ENCODE measurements around the gene C17orf107. TPM values are rescaled to one million over a fixed set of nuclear protein-coding genes. Genes with fewer than 3 reads are reported as not detected.

C17orf107 gene
- total RNA-seq, 1 experiment from 2014 or later = 0.16 TPM

GRCh38 chr17:4938069-4938491 is 38.7 kb downstream of the C17orf107 start:
- Histone ChIP-seq H3K27me3 (no peaks in the 10 kb centered on the region), H3K36me3 (peaks cover 8% of the 10 kb centered on the region), H3K4me3 (no peak overlapping the region), H3K9me3 (no peaks in the 10 kb centered on the region)
- DNase-seq = no peak

- Histone ChIP-seq H3K36me3 (peaks cover 17% of the 10 kb centered on the region), H3K9me3 (no peaks in the 10 kb centered on the region), H3K27me3 (no peaks in the 10 kb centered on the region), H3K4me3 (peak overlapping the region; percentile 70)
- no peak for DNase-seq
Measured at GRCh38 chr17:4938688-4939545, 39.6 kb downstream of the C17orf107 start.

DNA sequence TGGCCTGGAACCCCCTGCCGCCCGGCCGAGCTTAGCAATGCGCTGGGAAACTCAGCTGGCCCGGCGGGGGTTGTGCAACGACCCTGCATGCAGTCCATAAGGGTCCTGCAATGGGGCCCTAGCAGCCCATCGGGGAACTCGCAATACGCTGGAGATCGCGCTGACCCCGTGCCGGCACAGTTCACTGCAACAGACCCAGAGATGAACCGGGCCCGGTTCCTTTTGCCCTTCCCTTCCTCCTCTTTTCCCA is 40.1 kb downstream of the C17orf107 start:
- Histone ChIP-seq H3K36me3 (peaks cover 22% of the 10 kb centered on the region), H3K27me3 (no peaks in the 10 kb centered on the region), H3K9me3 (no peaks in the 10 kb centered on the region), H3K4me3 (peak overlapping the region; percentile 70)
- no peak for DNase-seq

DNA sequence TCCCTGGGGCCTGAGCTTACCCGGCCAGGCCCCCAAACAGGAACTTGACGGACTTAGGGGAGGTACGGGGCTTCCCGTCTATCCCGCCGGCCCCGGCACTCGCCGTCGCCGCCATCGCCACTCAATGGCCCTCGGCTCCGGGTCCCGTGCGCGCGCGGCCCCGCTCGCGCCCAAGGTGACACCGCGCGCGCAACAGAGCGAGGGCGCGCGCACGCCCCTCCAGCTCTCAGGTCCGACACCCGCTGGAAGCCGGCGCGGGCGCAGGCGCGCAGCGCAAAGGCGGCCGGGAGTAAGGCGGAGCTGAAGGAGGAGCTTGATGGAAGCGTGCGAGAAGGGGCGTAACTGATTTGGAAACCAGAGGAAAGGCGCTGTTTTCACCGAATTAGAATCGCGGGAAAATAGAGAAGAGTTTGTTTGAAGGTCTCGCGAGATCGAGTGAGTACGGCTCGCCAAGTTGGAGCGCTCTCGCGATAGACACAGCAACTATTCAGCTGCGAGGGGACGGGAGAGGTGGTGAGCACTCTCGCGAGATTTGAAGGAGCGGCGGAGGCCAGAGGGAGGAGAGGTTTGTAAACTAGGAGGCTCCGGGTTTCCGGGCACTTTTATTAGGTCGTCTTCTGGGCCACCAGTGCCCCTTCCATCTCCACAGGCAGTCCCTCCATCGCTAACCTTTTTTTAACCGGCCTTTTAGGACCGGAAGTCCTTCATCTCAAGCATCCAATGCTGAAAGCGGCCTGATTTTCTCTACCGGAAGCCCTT is 40.6 kb downstream of the C17orf107 start, which contains the start of the genes RNF167 and SLC25A11:
TSS of gene RNF167 (plus strand) at position 473 of the 759 bp plus-strand sequence. CDS start 642 bp downstream, outside the sequence.
TSS of gene SLC25A11 (minus strand) at position 251 of the 759 bp plus-strand sequence. CDS start at position 115, 136 bp downstream.
- Histone ChIP-seq H3K9me3 (no peaks in the 10 kb centered on the region), H3K4me3 (peak within 1 kb of the TSS; percentile 70), H3K27me3 (no peaks in the 10 kb centered on the region), H3K36me3 (peaks cover 27% of the 10 kb centered on the region)
- peak; percentile 92 for DNase-seq

GRCh38 chr17:4940555-4941318 is 41.4 kb downstream of the C17orf107 start:
- DNase-seq = no peak
- Histone ChIP-seq H3K9me3 (no peaks in the 10 kb centered on the region), H3K27me3 (no peaks in the 10 kb centered on the region), H3K4me3 (peak overlapping the region; percentile 70), H3K36me3 (peaks cover 35% of the 10 kb centered on the region)

DNA sequence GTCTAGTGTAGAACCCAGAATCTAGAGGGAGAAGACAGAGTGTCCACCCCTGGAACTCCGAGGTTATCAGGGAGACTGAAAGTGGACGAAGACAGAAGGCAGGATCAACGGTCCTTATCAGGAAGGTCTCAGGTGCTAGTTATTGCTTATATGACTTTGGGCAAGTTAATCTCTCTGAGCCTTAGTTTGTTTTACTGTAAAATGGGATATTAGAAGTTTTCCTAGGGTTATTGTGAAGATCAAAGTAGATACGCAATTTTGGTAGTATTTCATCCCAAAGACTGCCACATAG is 41.9 kb downstream of the C17orf107 start:
- Histone ChIP-seq H3K36me3 (peaks cover 40% of the 10 kb centered on the region), H3K9me3 (no peaks in the 10 kb centered on the region), H3K4me3 (peak overlapping the region; percentile 70), H3K27me3 (no peaks in the 10 kb centered on the region)
- DNase-seq = no peak

DNA sequence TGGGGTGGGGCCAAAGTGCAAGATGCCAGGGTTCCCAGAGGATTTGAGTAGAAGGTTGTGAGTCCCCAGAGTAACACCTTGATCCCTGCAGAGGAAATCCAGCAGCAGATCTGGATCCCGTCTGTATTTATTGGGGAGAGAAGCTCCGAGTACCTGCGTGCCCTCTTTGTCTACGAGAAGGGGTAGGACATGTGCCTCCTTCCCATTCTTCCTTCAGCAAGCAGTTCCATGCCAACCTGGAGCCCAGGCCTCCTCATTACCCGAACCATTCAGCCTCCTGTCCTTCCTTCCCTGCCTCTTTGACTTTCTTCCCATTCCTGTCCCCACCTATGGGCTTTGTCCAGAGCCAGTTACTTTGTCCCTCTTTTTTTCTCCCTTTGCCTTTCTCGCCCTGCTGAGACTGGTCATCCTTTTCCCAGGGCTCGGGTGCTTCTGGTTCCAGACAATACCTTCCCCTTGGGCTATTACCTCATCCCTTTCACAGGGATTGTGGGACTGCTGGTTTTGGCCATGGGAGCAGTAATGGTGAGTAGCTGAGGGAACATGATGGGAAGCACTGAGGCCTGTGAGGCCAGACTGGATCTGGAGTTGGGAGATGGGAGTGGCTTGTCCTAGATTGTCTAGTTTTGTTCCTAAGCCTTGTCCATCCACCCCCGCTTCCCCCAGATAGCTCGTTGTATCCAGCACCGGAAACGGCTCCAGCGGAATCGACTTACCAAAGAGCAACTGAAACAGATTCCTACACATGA is 43.6 kb downstream of the C17orf107 start:
- Histone ChIP-seq H3K36me3 (peaks cover 51% of the 10 kb centered on the region), H3K4me3 (no peak overlapping the region), H3K27me3 (no peaks in the 10 kb centered on the region), H3K9me3 (no peaks in the 10 kb centered on the region)
- DNase-seq = no peak

GRCh38 chr17:4944163-4944553 is 44.8 kb downstream of the C17orf107 start:
- no peak for DNase-seq
- Histone ChIP-seq H3K9me3 (no peaks in the 10 kb centered on the region), H3K36me3 (peaks cover 54% of the 10 kb centered on the region), H3K27me3 (no peaks in the 10 kb centered on the region), H3K4me3 (no peak overlapping the region)

- H3K4me3 ChIP-seq = no peak overlapping the region
- H3K27me3 ChIP-seq = no peaks in the 10 kb centered on the region
- no peak for DNase-seq
- peaks cover 54% of the 10 kb centered on the region for H3K36me3 ChIP-seq
- no peaks in the 10 kb centered on the region for H3K9me3 ChIP-seq
Measured at GRCh38 chr17:4944554-4945175, 45.3 kb downstream of the C17orf107 start.

- H3K9me3 ChIP-seq = no peaks in the 10 kb centered on the region
- peak; percentile 91 for DNase-seq
- H3K27me3 ChIP-seq = no peaks in the 10 kb centered on the region
- peak overlapping the region; percentile 89 for H3K4me3 ChIP-seq
- H3K36me3 ChIP-seq = peaks cover 54% of the 10 kb centered on the region
Measured at GRCh38 chr17:4945176-4945943, 46.0 kb downstream of the C17orf107 start.

GRCh38 chr17:4945944-4946280 is 46.6 kb downstream of the C17orf107 start:
- Histone ChIP-seq H3K4me3 (peak overlapping the region; percentile 89), H3K36me3 (peaks cover 54% of the 10 kb centered on the region), H3K9me3 (no peaks in the 10 kb centered on the region), H3K27me3 (no peaks in the 10 kb centered on the region)
- DNase-seq = no peak

DNA sequence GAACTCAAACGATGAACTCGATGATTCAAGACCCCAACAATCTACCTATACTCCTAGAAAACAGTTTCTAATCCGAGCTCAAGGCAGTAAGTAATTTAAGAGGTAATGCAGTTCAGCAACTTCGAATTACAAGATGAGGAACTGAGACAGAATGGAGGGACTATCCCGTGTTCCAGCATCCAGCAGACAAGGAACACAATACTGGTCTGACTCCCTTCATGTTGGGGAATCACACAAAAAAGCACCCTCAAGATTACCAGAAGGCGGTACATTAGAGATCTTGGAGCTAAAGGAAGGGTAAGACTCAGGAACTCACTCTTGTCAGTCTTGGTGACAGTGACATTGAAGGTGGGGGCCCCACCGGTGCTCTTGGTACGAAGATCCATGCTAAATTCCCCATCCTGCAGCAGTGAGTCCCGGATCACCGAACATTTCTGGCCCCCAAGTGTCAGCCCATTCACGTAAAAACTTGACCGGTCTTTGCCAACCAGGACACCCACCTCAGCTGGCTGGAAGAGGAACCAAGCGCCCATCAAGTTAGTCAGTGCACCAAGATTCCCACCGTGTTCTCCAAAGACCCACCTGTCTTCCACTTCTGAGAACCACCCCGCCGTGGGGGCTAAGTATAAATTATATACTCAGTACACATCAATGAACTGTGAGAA is 47.1 kb downstream of the C17orf107 start:
- H3K27me3 ChIP-seq = no peaks in the 10 kb centered on the region
- no peak for DNase-seq
- H3K9me3 ChIP-seq = no peaks in the 10 kb centered on the region
- peak overlapping the region; percentile 89 for H3K4me3 ChIP-seq
- peaks cover 54% of the 10 kb centered on the region for H3K36me3 ChIP-seq

- Histone ChIP-seq H3K27me3 (no peaks in the 10 kb centered on the region), H3K4me3 (peak overlapping the region; percentile 89), H3K9me3 (no peaks in the 10 kb centered on the region), H3K36me3 (peaks cover 51% of the 10 kb centered on the region)
- no peak for DNase-seq
Measured at GRCh38 chr17:4947010-4947410, 47.7 kb downstream of the C17orf107 start.

DNA sequence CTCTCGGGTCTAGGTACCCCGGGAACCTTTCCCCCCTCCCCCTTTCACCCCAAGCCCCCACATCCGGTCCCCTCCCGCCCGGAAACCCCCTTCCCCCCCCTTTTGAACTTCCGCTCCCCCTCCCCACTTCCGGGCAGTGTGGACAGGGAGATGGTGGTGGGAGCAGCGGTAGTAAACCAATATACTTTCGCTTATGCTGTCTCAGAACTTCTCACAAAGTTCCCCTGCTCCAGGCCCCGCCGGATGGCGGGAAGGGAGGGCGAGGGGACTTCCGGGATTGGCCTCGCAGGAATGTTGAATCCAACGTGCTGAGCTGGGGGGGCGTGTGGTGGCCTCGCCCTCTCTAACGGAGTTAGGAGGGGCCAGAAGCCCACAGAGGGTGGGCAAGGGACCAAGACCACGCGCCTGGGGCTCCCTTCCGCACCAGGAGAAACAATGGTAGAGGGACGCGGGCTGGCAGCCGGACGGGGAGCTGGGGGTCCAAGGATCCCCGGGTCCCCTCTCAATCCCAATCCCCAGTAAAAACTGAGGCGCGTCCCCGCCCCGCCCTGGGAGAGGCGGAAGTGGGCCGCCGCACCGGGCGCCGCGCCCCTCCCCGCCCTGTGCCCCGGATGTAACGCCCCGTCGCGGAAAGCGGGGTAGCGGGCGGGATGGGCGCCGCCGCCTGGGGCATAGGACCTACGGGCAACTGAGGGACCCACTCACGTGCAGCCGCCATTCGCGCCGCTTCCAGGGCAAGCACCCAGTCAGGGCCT is 48.3 kb downstream of the C17orf107 start:
- H3K4me3 ChIP-seq = peak overlapping the region; percentile 89
- no peaks in the 10 kb centered on the region for H3K9me3 ChIP-seq
- H3K27me3 ChIP-seq = no peaks in the 10 kb centered on the region
- DNase-seq = peak; percentile 55
- peaks cover 51% of the 10 kb centered on the region for H3K36me3 ChIP-seq

Measured in MG63 (cell line).